Suprapubic skin (tissue), 4 donors: Measurements from ENCODE around the gene BTRC. TPM values are rescaled to one million over a fixed set of nuclear protein-coding genes. Genes with fewer than 3 reads are reported as not detected.
"Not testable (repeated sequence)": the region's sequence is repeated elsewhere in the genome, so short reads cannot be mapped to it uniquely, and the experiment has no call there.

ENCODE experiments used
- DNase-seq, 2 donors: peaks; one replicate each; pipeline ENCODE4 v3.0.0-alpha.2; 2019; ENCODE audit warnings: low spot score in 2 of 2
- H3K27ac ChIP-seq: fragments of 200-600 bp; sonication (generic); one replicate; pipeline ENCODE4 v1.5.1; 2019
- H3K27me3 ChIP-seq: fragments of 200-600 bp; sonication (generic); one replicate; pipeline ENCODE4 v1.5.1; 2019
- H3K36me3 ChIP-seq: fragments of 200-600 bp; sonication (generic); one replicate; pipeline ENCODE4 v1.5.1; 2019
- H3K4me1 ChIP-seq: fragments of 200-600 bp; sonication (generic); one replicate; pipeline ENCODE4 v1.5.1; 2019
- H3K4me3 ChIP-seq: fragments of 200-600 bp; sonication (generic); one replicate; pipeline ENCODE4 v1.5.1; 2019; ENCODE audit warnings: mild to moderate bottlenecking
- H3K9me3 ChIP-seq: fragments of 200-600 bp; sonication (generic); one replicate; pipeline ENCODE4 v1.5.1; 2019
- CTCF ChIP-seq, 2 donors: fragments of 200-600 bp in 1 of 2; fragments of 450-650 bp in 1 of 2; sonication (generic) in 1 of 2; IDR thresholded peaks; one replicate each; pipeline ENCODE4 v1.5.1; 2016 to 2019; ENCODE audit warnings: antibody characterized with exemption in 2 of 2, mild to moderate bottlenecking in 1 of 2, moderate library complexity in 1 of 2
- EP300 ChIP-seq: sonication (generic); formaldehyde crosslinking; IDR thresholded peaks from one replicate; pipeline ENCODE4 v1.6.1; 2017; ENCODE audit warnings: antibody characterized with exemption
- POLR2A ChIP-seq, 2 donors: fragments of 450-650 bp; IDR thresholded peaks; one replicate each; pipeline ENCODE4 v1.6.1; 2017; ENCODE audit warnings: antibody characterized with exemption in 2 of 2, mild to moderate bottlenecking in 2 of 2, moderate library complexity in 2 of 2
- POLR2AphosphoS5 ChIP-seq, 3 donors: sonication (generic); formaldehyde crosslinking; IDR thresholded peaks; one replicate each; pipeline ENCODE4 v1.6.1; 2017; ENCODE audit warnings: antibody characterized with exemption in 3 of 3
- WGBS: methylation state at CpG from one replicate; pipeline ENCODE4 v1.1.5; 2018; 5-methylcytosine and 5-hydroxymethylcytosine counted together
- total RNA-seq, 4 donors: library from RNA; depleted of rRNA; stranded (reverse); fragments of >200 nt; gene quantifications; one replicate each; pipeline ENCODE4 v1.1.0, GENCODE V29; 2016

Gene BTRC
- total RNA-seq, 4 donors from 2014 or later, result 17.4 to 20.6 (median 18.5) TPM

- under 1% methylated on average over 26 of the region's 29 CpGs for WGBS
- TF ChIP-seq EP300, result no peak
- no peak for TF ChIP-seq POLR2AphosphoS5 (IDR thresholded peaks at IDR 0.05)
- TF ChIP-seq CTCF (IDR thresholded peaks at IDR 0.05), result no peak
- TF ChIP-seq POLR2A (IDR thresholded peaks at IDR 0.05), result no peak
Measured at GRCh38 chr10:101354328-101355071, 535 bp downstream of the BTRC start.

GRCh38 chr10:101355072-101355706 lies 1.2 kb downstream of the BTRC start:
- no peak for DNase-seq

More at GRCh38 chr10:101354328-101355071, 535 bp downstream of the BTRC start:
- Histone ChIP-seq H3K27me3 (peaks cover 5% of the 10 kb centered on the region), H3K27ac (peak overlapping the region; percentile 77), H3K4me1 (peaks cover 15% of the 10 kb centered on the region), H3K36me3 (no peaks in the 10 kb centered on the region), H3K9me3 (no peaks in the 10 kb centered on the region), H3K4me3 (peak overlapping the region; percentile 77)
- DNase-seq, result peak; percentile 82 to 85

GRCh38 chr10:101356132-101356531 lies 2.2 kb downstream of the BTRC start:
- Histone ChIP-seq H3K4me3 (no peak overlapping the region), H3K4me1 (peaks cover 15% of the 10 kb centered on the region), H3K27me3 (no peaks in the 10 kb centered on the region), H3K9me3 (no peaks in the 10 kb centered on the region), H3K36me3 (no peaks in the 10 kb centered on the region), H3K27ac (no peak overlapping the region)
- DNase-seq, result no peak
- TF ChIP-seq POLR2AphosphoS5 (IDR thresholded peaks at IDR 0.05) (no peak), POLR2A (IDR thresholded peaks at IDR 0.05) (no peak), CTCF (IDR thresholded peaks at IDR 0.05) (no peak), EP300 (no peak)
- 94% methylated on average over 5 of the region's 5 CpGs for WGBS

More at GRCh38 chr10:101355072-101355706, 1.2 kb downstream of the BTRC start:
- H3K4me1 ChIP-seq, result peaks cover 15% of the 10 kb centered on the region
- H3K36me3 ChIP-seq, result no peaks in the 10 kb centered on the region
- no peaks in the 10 kb centered on the region for H3K9me3 ChIP-seq
- WGBS, result 53% methylated on average over 6 of the region's 6 CpGs
- H3K27ac ChIP-seq, result no peak overlapping the region
- peak overlapping the region; percentile 77 for H3K4me3 ChIP-seq
- no peak for TF ChIP-seq POLR2A (IDR thresholded peaks at IDR 0.05)
- TF ChIP-seq CTCF (IDR thresholded peaks at IDR 0.05), result no peak
- TF ChIP-seq POLR2AphosphoS5 (IDR thresholded peaks at IDR 0.05), result no peak
- no peak for TF ChIP-seq EP300
- no peaks in the 10 kb centered on the region for H3K27me3 ChIP-seq

GRCh38 chr10:101357958-101358357 lies 4.0 kb downstream of the BTRC start:
- Histone ChIP-seq H3K9me3 (no peaks in the 10 kb centered on the region), H3K27ac (no peak overlapping the region), H3K36me3 (no peaks in the 10 kb centered on the region), H3K4me1 (peaks cover 15% of the 10 kb centered on the region), H3K4me3 (no peak overlapping the region), H3K27me3 (no peaks in the 10 kb centered on the region)
- no peak for TF ChIP-seq EP300
- no peak for TF ChIP-seq POLR2AphosphoS5 (IDR thresholded peaks at IDR 0.05)
- no peak for TF ChIP-seq POLR2A (IDR thresholded peaks at IDR 0.05)
- TF ChIP-seq CTCF (IDR thresholded peaks at IDR 0.05), result no peak
- WGBS, result 85% methylated on average over 4 of the region's 4 CpGs
- DNase-seq, result no peak

GRCh38 chr10:101358706-101359300 lies 4.8 kb downstream of the BTRC start:
- no peak for DNase-seq
- Histone ChIP-seq H3K4me3 (no peak overlapping the region), H3K9me3 (no peaks in the 10 kb centered on the region), H3K27me3 (no peaks in the 10 kb centered on the region), H3K36me3 (no peaks in the 10 kb centered on the region), H3K27ac (no peak overlapping the region), H3K4me1 (peaks cover 11% of the 10 kb centered on the region)
- 69% methylated on average over 5 of the region's 5 CpGs for WGBS
- TF ChIP-seq CTCF (IDR thresholded peaks at IDR 0.05), result no peak

GRCh38 chr10:101360090-101360489 lies 6.1 kb downstream of the BTRC start:
- H3K27ac ChIP-seq, H3K9me3 ChIP-seq, H3K4me1 ChIP-seq, DNase-seq, H3K36me3 ChIP-seq, H3K27me3 ChIP-seq, H3K4me3 ChIP-seq: not testable (repeated sequence)
- WGBS, result 93% methylated on average over 8 of the region's 8 CpGs

GRCh38 chr10:101360841-101361240 lies 6.9 kb downstream of the BTRC start:
- 95% methylated on average over 4 of the region's 4 CpGs for WGBS
- H3K36me3 ChIP-seq, DNase-seq, H3K9me3 ChIP-seq, H3K27me3 ChIP-seq, H3K4me3 ChIP-seq, H3K4me1 ChIP-seq, H3K27ac ChIP-seq: not testable (repeated sequence)
